IMR-90 (cell line): ENCODE measurements around the gene FBXL16.

Source experiments
- BHLHE40 ChIP-seq: fragments of 150-350 bp; IDR thresholded peaks from 2 replicates; pipeline ENCODE4 v1.6.1; 2016; ENCODE audit warnings: mild to moderate bottlenecking, low read depth, low read length
- CEBPB ChIP-seq: IDR thresholded peaks from 2 replicates; pipeline ENCODE4 v1.6.1; 2012; ENCODE audit warnings: low read depth, low read length, improper control_type of control experiment
- FOS ChIP-seq: fragments of 150-350 bp; IDR thresholded peaks from 2 replicates; pipeline ENCODE4 v1.6.1; 2016; ENCODE audit warnings: low read depth, low read length
- MXI1 ChIP-seq: IDR thresholded peaks from 2 replicates; pipeline ENCODE4 v1.6.1; 2012; ENCODE audit warnings: low read depth, mild to moderate bottlenecking, low read length, moderate library complexity, borderline replicate concordance
- NFE2L2 ChIP-seq: fragments of 150-350 bp; IDR thresholded peaks from 2 replicates; pipeline ENCODE4 v1.6.1; 2016; ENCODE audit warnings: low read depth, mild to moderate bottlenecking, low read length
- POLR2A ChIP-seq: IDR thresholded peaks from 2 replicates; pipeline ENCODE4 v1.6.1; 2012; ENCODE audit warnings: mild to moderate bottlenecking, low read depth, low read length
- RAD21 ChIP-seq: IDR thresholded peaks from 2 replicates; pipeline ENCODE4 v1.6.1; 2012; ENCODE audit warnings: low read length, improper control_type of control experiment
- SMC3 ChIP-seq: fragments of 150-350 bp; IDR thresholded peaks from 2 replicates; pipeline ENCODE4 v1.6.1; 2016; ENCODE audit warnings: low read depth, mild to moderate bottlenecking, antibody characterized with exemption, low read length, moderate library complexity
- USF2 ChIP-seq: fragments of 150-350 bp; IDR thresholded peaks from 2 replicates; pipeline ENCODE4 v1.6.1; 2017; ENCODE audit warnings: mild to moderate bottlenecking, antibody characterized with exemption, low read length, low read depth
- TF ChIP-seq, protein P1 (sequence below): conservative IDR thresholded peaks from 2 replicates; pipeline ENCODE4 v1.5.1; 2012; ENCODE audit warnings: mild to moderate bottlenecking, low read depth, low read length, improper control_type of control experiment

DNA sequence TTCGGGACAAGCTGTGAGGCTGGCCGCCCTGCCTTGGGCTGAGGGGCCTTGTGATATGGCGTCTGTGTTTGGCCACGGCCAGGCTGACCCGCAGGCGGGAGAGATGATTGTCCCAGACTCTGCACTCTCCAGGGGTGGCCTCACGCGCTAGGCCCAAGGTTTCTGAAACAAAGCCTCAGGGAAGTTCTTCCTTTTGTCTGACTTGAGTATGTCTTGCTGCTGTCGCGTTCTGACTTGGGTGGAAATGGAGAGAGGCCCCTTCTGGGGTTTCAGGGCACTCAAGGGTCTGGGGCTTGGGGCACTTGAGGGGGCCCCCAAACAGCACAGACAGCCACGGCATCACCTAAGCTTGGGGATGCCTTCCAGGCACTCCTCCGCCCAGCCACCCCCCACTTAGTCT is 5.5 kb upstream of the FBXL16 start:
- TF ChIP-seq, protein P1, sequence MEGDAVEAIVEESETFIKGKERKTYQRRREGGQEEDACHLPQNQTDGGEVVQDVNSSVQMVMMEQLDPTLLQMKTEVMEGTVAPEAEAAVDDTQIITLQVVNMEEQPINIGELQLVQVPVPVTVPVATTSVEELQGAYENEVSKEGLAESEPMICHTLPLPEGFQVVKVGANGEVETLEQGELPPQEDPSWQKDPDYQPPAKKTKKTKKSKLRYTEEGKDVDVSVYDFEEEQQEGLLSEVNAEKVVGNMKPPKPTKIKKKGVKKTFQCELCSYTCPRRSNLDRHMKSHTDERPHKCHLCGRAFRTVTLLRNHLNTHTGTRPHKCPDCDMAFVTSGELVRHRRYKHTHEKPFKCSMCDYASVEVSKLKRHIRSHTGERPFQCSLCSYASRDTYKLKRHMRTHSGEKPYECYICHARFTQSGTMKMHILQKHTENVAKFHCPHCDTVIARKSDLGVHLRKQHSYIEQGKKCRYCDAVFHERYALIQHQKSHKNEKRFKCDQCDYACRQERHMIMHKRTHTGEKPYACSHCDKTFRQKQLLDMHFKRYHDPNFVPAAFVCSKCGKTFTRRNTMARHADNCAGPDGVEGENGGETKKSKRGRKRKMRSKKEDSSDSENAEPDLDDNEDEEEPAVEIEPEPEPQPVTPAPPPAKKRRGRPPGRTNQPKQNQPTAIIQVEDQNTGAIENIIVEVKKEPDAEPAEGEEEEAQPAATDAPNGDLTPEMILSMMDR, result no peak
- TF ChIP-seq POLR2A (no peak), RAD21 (no peak), NFE2L2 (no peak), USF2 (no peak), SMC3 (no peak), CEBPB (no peak), BHLHE40 (no peak), FOS (no peak), MXI1 (no peak)
